ENCODE measurements around the gene CDH23.

- no peak for TF ChIP-seq CTCF (conservative IDR thresholded peaks at IDR 0.05; ENCODE audit: low read length)
- TF ChIP-seq EZH2phosphoT487 (IDR thresholded peaks at IDR 0.05; ENCODE audit: borderline replicate concordance), result no peak
Observed at GRCh38 chr10:71379118-71379766, 17.5 kb upstream of the CDH23 start.

Data from Loucy (cell line).